Measurements from ENCODE around the gene SMAGP.
A peak's percentile ranks its signal among the peaks of the same experiment; 100 is the strongest.
"Not testable (repeated sequence)": the region's sequence is repeated elsewhere in the genome, so short reads cannot be mapped to it uniquely, and the experiment has no call there.

SMAGP gene

DNA sequence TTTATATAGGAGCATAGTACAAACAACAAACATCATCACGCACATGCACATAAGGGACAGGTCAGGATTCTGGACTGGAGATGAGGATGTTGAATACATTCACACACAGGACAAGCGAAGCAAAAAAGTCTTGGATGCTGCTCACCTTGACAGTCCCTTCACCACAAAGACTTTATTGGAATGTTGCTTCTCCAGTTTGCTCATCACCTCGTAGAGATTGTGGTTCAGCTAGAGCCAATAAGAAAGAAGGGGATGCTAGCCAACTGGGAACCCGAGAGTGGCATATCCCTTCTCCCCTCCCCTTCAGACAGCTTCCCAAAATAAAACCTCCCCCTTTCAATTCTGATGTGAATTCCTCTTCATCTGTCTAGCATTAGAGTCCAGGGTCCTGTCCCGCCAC lies 25.4 kb upstream of the SMAGP start:
- no peak overlapping the region for H3K4me3 ChIP-seq (ENCODE audit: low read depth, low read length)
- TF ChIP-seq, protein P1, sequence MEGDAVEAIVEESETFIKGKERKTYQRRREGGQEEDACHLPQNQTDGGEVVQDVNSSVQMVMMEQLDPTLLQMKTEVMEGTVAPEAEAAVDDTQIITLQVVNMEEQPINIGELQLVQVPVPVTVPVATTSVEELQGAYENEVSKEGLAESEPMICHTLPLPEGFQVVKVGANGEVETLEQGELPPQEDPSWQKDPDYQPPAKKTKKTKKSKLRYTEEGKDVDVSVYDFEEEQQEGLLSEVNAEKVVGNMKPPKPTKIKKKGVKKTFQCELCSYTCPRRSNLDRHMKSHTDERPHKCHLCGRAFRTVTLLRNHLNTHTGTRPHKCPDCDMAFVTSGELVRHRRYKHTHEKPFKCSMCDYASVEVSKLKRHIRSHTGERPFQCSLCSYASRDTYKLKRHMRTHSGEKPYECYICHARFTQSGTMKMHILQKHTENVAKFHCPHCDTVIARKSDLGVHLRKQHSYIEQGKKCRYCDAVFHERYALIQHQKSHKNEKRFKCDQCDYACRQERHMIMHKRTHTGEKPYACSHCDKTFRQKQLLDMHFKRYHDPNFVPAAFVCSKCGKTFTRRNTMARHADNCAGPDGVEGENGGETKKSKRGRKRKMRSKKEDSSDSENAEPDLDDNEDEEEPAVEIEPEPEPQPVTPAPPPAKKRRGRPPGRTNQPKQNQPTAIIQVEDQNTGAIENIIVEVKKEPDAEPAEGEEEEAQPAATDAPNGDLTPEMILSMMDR (conservative IDR thresholded peaks at IDR 0.05; ENCODE audit: low read depth, low read length), result no peak
- DNase-seq (ENCODE audit: low read depth), result no peak

DNA sequence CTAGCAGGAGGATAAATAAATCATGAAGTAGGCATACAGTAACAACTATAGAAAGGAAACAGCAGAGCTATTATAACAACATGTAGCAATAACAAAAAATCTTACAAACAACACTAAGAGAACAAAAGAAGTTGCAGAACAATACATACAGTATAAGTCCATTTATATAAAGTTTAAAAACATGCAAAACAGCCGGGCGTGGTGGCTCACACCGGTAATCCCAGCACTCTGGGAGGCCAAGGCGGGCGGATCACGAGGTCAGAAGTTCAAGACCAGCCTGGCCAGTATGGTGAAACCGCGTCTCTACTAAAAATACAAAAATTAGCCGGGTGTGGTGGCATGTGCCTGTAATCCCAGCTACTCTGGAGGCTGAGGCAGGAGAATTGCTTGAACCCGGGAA lies 23.9 kb upstream of the SMAGP start:
- not testable (repeated sequence) for DNase-seq (ENCODE audit: low read depth); H3K4me3 ChIP-seq (ENCODE audit: low read depth, low read length)

DNA sequence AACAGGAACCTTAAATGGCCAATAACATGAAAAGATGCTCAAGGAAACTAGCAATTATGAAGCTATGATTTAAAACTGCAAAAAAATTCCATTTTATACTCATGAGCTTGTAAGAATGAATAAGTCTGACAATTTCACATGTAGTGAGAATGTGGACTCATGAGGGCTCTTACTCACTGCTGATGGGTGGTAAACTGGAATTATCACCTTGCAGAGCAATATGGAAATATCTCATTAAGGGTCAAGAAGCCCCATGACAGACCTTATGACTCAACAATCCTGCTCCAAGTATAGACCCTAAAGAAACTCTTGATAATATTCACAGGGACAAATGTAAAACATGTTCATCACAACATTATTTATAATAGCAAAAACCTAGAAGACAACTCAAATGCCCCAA lies 23.5 kb upstream of the SMAGP start:
- DNase-seq (ENCODE audit: low read depth), result peak; percentile 9
- no peak overlapping the region for H3K4me3 ChIP-seq (ENCODE audit: low read depth, low read length)
- TF ChIP-seq, protein P1 (conservative IDR thresholded peaks at IDR 0.05; ENCODE audit: low read depth, low read length), result no peak

DNA sequence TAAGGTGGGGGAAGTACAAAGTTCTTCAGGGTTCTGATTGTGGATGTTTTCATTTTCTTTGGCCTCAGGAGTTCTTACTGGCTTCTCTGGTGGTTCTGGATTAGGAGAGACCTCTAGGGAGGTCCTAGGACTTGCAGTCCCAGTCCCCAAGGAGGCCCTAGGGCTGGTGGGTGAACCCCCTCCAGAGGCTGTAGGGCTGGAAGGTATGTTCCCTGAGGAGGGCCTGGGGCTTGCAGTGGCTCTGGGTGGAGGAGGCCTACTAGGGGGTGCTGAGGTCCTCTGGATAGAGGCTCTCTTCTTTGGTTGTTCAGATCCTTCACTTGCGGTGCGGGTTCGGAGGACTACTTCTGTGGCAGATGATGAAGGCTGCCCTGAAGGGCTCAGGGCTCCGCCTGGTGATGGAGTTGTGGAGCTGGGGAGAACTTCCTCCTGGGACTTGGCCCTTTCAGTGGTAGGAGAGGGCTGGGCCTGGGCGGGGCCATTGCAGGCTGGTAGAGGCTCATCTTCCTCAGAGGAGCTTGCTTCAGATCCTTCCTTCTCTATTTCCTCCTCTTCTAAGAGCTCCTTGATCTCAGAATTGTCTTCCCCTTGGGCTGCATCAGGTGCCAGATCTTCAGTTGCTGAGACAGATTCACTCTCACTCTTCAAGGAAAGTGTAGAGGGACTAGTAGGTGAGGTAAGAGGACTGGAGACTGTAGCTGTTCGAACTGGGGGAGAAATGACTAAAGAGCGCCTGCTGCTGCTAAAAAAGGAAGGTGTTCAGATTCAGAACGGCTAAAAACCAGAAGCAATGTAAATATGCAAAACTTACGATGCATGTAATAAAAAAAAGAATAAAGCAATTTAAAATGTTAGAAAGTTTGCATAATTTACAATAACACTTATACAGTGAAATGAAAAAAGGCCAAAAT lies 21.6 kb upstream of the SMAGP start:
- DNase-seq (ENCODE audit: low read depth); H3K4me3 ChIP-seq (ENCODE audit: low read depth, low read length): not testable (repeated sequence)

DNA sequence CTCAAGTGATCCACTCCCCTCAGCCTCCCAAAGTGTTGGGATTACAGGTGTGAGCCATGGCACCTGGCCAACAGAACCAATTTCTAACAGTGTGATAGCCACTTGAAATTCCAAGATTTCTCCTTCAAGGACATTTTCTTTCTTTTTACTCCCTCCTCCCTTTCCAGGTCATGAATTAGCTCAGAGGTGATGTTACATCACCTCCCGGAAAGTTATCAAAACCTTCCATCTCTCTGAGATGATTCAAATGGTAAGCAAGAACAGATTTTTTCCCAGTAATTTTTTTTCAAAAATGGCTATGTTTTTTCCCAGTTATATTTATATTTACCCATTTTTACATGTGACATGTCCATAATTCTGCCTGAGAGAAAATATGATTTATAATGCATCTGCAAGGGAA lies 15.6 kb upstream of the SMAGP start:
- no peak for DNase-seq (ENCODE audit: low read depth)
- no peak overlapping the region for H3K4me3 ChIP-seq (ENCODE audit: low read depth, low read length)
- TF ChIP-seq, protein P1 (conservative IDR thresholded peaks at IDR 0.05; ENCODE audit: low read depth, low read length), result no peak

DNA sequence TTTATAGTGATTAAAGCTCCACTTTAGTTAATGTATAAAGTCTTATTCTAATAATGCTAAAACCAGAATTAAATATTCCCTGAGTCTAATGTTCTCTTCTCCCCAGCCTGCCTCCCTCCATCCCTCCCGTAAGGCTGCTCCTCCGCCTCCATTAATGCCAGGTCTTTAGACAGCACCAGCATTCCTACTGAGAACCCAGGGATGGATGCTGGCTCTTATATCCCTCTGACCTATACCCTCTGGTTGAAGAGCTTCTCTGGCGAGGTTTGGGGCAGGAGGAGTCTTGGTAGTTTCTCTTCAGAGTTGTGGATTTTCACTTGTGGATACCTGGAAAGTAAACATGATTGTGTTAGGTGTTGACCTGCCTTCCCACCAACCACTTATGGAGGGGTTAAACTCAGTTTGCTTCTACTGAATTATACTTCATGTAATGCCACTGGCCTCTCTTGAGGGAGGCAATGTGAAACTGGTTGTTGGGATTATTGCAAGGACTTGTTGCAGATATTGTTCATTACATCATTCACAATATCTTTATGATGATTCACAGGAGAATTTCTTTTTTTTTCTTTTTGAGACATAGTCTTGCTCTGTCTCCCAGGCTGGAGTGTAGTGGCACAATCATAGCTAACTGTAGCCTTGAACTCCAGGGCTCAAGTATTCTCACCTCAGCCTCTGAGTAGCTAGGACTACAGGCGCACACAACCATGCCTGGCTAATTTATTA lies 11.1 kb upstream of the SMAGP start:
- no peak overlapping the region for H3K4me3 ChIP-seq (ENCODE audit: low read depth, low read length)
- DNase-seq (ENCODE audit: low read depth), result peak; percentile 81
- TF ChIP-seq, protein P1 (conservative IDR thresholded peaks at IDR 0.05; ENCODE audit: low read depth, low read length), result no peak

DNA sequence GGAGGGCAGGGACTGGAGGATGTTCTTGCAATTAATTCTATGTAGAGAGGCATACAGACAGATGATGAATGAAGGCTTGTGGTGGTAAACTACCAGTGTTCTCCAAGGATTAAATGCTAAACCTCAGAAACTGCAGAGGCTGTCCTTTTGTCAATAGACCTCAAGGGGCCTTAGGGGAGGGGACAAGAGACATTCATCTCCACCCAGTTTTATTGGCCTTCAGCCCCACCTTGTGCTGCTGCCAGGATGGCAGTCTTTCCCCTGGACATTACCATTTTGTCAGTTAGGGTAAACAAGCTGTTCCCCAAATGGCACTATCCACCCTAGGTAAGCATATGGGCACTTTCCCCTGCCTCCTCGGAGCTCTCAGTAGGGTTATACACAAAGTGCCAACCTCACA lies 4.9 kb upstream of the SMAGP start:
- TF ChIP-seq, protein P1 (conservative IDR thresholded peaks at IDR 0.05; ENCODE audit: low read depth, low read length), result no peak
- DNase-seq (ENCODE audit: low read depth), result no peak
- no peak overlapping the region for H3K4me3 ChIP-seq (ENCODE audit: low read depth, low read length)

DNA sequence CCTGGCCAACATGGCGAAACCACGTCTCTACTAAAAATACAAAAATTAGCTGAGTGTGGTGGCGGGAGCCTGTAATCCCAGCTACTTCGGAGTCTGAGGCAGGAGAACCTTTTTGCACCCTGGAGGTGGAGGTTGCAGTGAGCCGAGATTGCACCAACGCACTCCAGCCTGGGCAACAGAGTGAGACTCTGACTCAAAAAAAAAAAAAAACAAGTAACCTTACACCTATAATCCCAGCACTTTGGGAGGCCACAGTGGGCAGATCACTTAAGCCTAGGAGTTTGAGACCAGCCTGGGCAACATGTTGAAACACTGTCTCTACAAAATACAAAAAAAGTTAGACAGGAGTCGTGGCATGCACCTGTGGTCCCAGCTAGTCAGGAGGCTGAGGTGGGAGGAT lies 2.6 kb upstream of the SMAGP start:
- not testable (repeated sequence) for DNase-seq (ENCODE audit: low read depth); H3K4me3 ChIP-seq (ENCODE audit: low read depth, low read length)
